HepG2 (cell line): ENCODE measurements around the gene ELN. TPM values are rescaled to one million over a fixed set of nuclear protein-coding genes. Genes with fewer than 3 reads are reported as not detected.

Experiments
- ATAC-seq: fragments of 200-7000 bp; cut with Tn5 transposase; 3 replicates; pipeline ENCODE4 v1.9.1; 2020; ENCODE audit warnings: mild to moderate bottlenecking, moderate library complexity
- BruUV-seq: library from RNA; stranded (reverse); fragments of 400-500 nt; replicated peaks from 2 replicates; lab custom pipeline; 2021; lab: Mats Ljungman, UMichigan
- CTCF ChIA-PET: fragments of 300-600 bp; formaldehyde crosslinking; extraction: SDS; loops from one replicate; lab custom pipeline; 2021; ENCODE audit warnings: low total read pairs, inconsistent platforms, low intra/inter-chr PET ratio; lab: Yijun Ruan, JAX
- POLR2A ChIA-PET: fragments of 350-600 bp; sonication (Branson Sonifier 250); formaldehyde crosslinking; loops from one replicate; lab custom pipeline; 2020; ENCODE audit warnings: antibody characterized with exemption, inconsistent platforms; lab: Yijun Ruan, JAX
- DNase-seq: peaks from one replicate; pipeline ENCODE4 v3.0.0-alpha.2; 2015; ENCODE audit warnings: low spot score
- FAIRE-seq: peaks from 3 replicates; lab custom pipeline; 2011; peaks lifted over from hg19 to GRCh38; lab: Jason Lieb, UNC
- H2AFZ ChIP-seq: one replicate; pipeline ENCODE4 v1.6.1; 2011; ENCODE audit warnings: low read length, inconsistent platforms
- H3K27ac ChIP-seq: fragments of 300-600 bp; 3 replicates; pipeline ENCODE4 v1.8.0; 2011; ENCODE audit warnings: mixed run types, mild to moderate bottlenecking, mixed read lengths, low read length, inconsistent platforms; ENCODE audit not compliant: insufficient read depth; ENCODE audit errors: extremely low read length
- H3K27me3 ChIP-seq, 2 experiments: fragments of 200-600 bp in 1 of 2; 2 replicates in 1 of 2; 3 replicates in 1 of 2; pipeline versions ENCODE4 v1.6.0 to v1.8.0; 2011; ENCODE audit warnings: low read length in 2 of 2, mild to moderate bottlenecking in 2 of 2, moderate library complexity in 2 of 2, inconsistent platforms in 1 of 2; ENCODE audit not compliant: insufficient read depth in 2 of 2, control insufficient read depth in 1 of 2
- H3K36me3 ChIP-seq, 2 experiments: fragments of 200-600 bp in 1 of 2; replicated peaks in 1 of 2; 2 replicates in 1 of 2; 3 replicates in 1 of 2; pipeline versions ENCODE4 v1.5.1 to v1.8.0; 2011; ENCODE audit warnings: low read length in 2 of 2, inconsistent platforms in 1 of 2; ENCODE audit not compliant: insufficient read depth in 2 of 2, control insufficient read depth in 1 of 2
- H3K4me1 ChIP-seq: 2 replicates; pipeline ENCODE4 v1.5.1; 2012; ENCODE audit warnings: low read length, inconsistent platforms; ENCODE audit not compliant: insufficient read depth
- H3K4me2 ChIP-seq: 2 replicates; pipeline ENCODE4 v1.6.0; 2011; ENCODE audit warnings: low read depth, low read length, inconsistent platforms
- H3K4me3 ChIP-seq, 3 experiments: fragments of 200-600 bp in 1 of 3; sonication (generic), shearing (Covaris generic) in 1 of 3; replicated peaks in 1 of 3; 2 replicates each; pipeline ENCODE4 v1.5.1; 2011 to 2016; ENCODE audit warnings: low read length in 3 of 3, inconsistent platforms in 2 of 3, low read depth in 2 of 3, mild to moderate bottlenecking in 2 of 3, control low read depth in 1 of 3, mixed read lengths in 1 of 3; ENCODE audit not compliant: insufficient read depth in 1 of 3
- H3K79me2 ChIP-seq: one replicate; pipeline ENCODE4 v1.6.1; 2011; ENCODE audit warnings: low read length, inconsistent platforms; ENCODE audit not compliant: insufficient read depth
- H3K9ac ChIP-seq: 2 replicates; pipeline ENCODE4 v1.6.0; 2011; ENCODE audit warnings: mild to moderate bottlenecking, low read depth, low read length, inconsistent platforms; ENCODE audit not compliant: insufficient read depth
- H3K9me3 ChIP-seq: 2 replicates; pipeline ENCODE4 v1.5.1; 2012; ENCODE audit warnings: mild to moderate bottlenecking, low read length
- H4K20me1 ChIP-seq: 2 replicates; pipeline ENCODE4 v1.6.0; 2011; ENCODE audit warnings: inconsistent platforms, mild to moderate bottlenecking, low read length, moderate library complexity; ENCODE audit not compliant: insufficient read depth
- CTCF ChIP-seq: sonication (generic); formaldehyde crosslinking; IDR thresholded peaks from 2 replicates; pipeline ENCODE4 v1.5.0; 2020; ENCODE audit warnings: mild to moderate bottlenecking, missing genetic modification reagents, moderate library complexity
- MED13 ChIP-seq: sonication (generic); formaldehyde crosslinking; IDR thresholded peaks from 2 replicates; pipeline ENCODE4 v1.5.0; 2020; ENCODE audit warnings: missing genetic modification reagents
- MEIS2 ChIP-seq: sonication (generic); formaldehyde crosslinking; IDR thresholded peaks from 2 replicates; pipeline ENCODE4 v1.9.0; 2021; ENCODE audit warnings: mild to moderate bottlenecking, missing genetic modification reagents
- NR2F6 ChIP-seq, 2 experiments: IDR thresholded peaks; 2 replicates each; pipeline ENCODE4 v1.6.1; 2016; ENCODE audit warnings: antibody characterized with exemption in 1 of 2, mild to moderate bottlenecking in 1 of 2
- PCBP1 ChIP-seq: fragments of 200-400 bp; formaldehyde crosslinking; IDR thresholded peaks from 2 replicates; pipeline ENCODE4 v1.6.1; 2017; ENCODE audit warnings: mild to moderate bottlenecking, low read depth, low read length, borderline replicate concordance
- RAD21 ChIP-seq: fragments of 450-650 bp; formaldehyde crosslinking; IDR thresholded peaks from 2 replicates; pipeline ENCODE4 v1.5.0; 2020; ENCODE audit warnings: mild to moderate bottlenecking
- RXRA ChIP-seq: sonication (generic); formaldehyde crosslinking; IDR thresholded peaks from 2 replicates; pipeline ENCODE4 v1.5.1; 2020; ENCODE audit warnings: missing genetic modification reagents
- SALL1 ChIP-seq: sonication (generic); formaldehyde crosslinking; IDR thresholded peaks from 2 replicates; pipeline ENCODE4 v1.8.0; 2022; ENCODE audit warnings: mild to moderate bottlenecking, missing genetic modification reagents
- SMC3 ChIP-seq: IDR thresholded peaks from 2 replicates; pipeline ENCODE4 v1.6.1; 2011; ENCODE audit warnings: low read length, improper control_type of control experiment
- STAG1 ChIP-seq: sonication (generic); formaldehyde crosslinking; IDR thresholded peaks from 2 replicates; pipeline ENCODE4 v1.4.0; 2020; ENCODE audit warnings: missing genetic modification reagents
- TRIM24 ChIP-seq: sonication (generic); formaldehyde crosslinking; IDR thresholded peaks from 2 replicates; pipeline ENCODE4 v1.8.0; 2022; ENCODE audit warnings: mild to moderate bottlenecking, missing genetic modification reagents
- XRCC5 ChIP-seq: fragments of 200-400 bp; formaldehyde crosslinking; optimal IDR thresholded peaks from 2 replicates; pipeline ENCODE3; 2017; ENCODE audit warnings: mild to moderate bottlenecking, low read length
- ZNF317 ChIP-seq: sonication (generic); formaldehyde crosslinking; IDR thresholded peaks from 2 replicates; pipeline ENCODE4 v1.5.0; 2020; ENCODE audit warnings: mild to moderate bottlenecking, missing genetic modification reagents
- ZNF331 ChIP-seq: sonication (generic); formaldehyde crosslinking; IDR thresholded peaks from 2 replicates; pipeline ENCODE4 v1.4.0; 2020; ENCODE audit warnings: missing genetic modification reagents
- ZNF343 ChIP-seq: sonication (generic); formaldehyde crosslinking; IDR thresholded peaks from 2 replicates; pipeline ENCODE4 v1.4.0; 2020; ENCODE audit warnings: mild to moderate bottlenecking, missing genetic modification reagents
- ZNF687 ChIP-seq: sonication (generic); formaldehyde crosslinking; IDR thresholded peaks from 2 replicates; pipeline ENCODE4 v1.5.1; 2020; ENCODE audit warnings: mild to moderate bottlenecking, missing genetic modification reagents, moderate library complexity
- ZNF772 ChIP-seq: sonication (generic); formaldehyde crosslinking; IDR thresholded peaks from 2 replicates; pipeline ENCODE4 v1.5.0; 2020; ENCODE audit warnings: mild to moderate bottlenecking, missing genetic modification reagents
- WGBS: methylation state at CpG from one replicate; pipeline ENCODE4 v1.1.6; 2017; ENCODE audit warnings: low lambda C conversion rate; 5-methylcytosine and 5-hydroxymethylcytosine counted together
- in situ Hi-C: cut with HindIII; loops from 2 replicates; pipeline ENCODE4 v1.10.0; 2017; ENCODE audit warnings: low pct_unique_long_range_greater_than_20kb; ENCODE audit not compliant: extremely low pct_ligation_motif_present
- intact Hi-C: fragments of 100-400 bp; cut with micrococcal nuclease; formaldehyde crosslinking; loops from one replicate; pipeline ENCODE4 v1.10.0; 2022; ENCODE audit not compliant: unreplicated experiment
- polyA plus RNA-seq, 8 experiments: library from polyadenylated mRNA; depleted of rRNA in 3 of 8; stranded (reverse) in 7 of 8; unstranded in 1 of 8; fragments of >200 nt; fragmentation: Illumina TruSeq in 4 of 8; extraction: Trizol in 4 of 8; gene quantifications; 2 replicates each; pipeline versions ENCODE4 v1.2.1 to v1.2.3, GENCODE V29; 2011 to 2016; ENCODE audit warnings: low read depth in 4 of 8, missing spikeins in 1 of 8, mixed read lengths in 1 of 8; ENCODE audit not compliant: insufficient read depth in 1 of 8
- total RNA-seq, 5 experiments: library from RNA; depleted of rRNA; stranded (reverse); fragments of >200 nt; fragmentation: Illumina TruSeq; extraction: Trizol; gene quantifications; 2 replicates each; pipeline ENCODE4 v1.2.3, GENCODE V29; 2016; ENCODE audit warnings: low read depth in 1 of 5
- TF ChIP-seq, protein P1 (sequence below): sonication (generic); IDR thresholded peaks from 2 replicates; pipeline ENCODE4 v1.6.1; 2016; ENCODE audit warnings: low read depth, borderline replicate concordance

Gene ELN
- total and polyA plus RNA-seq, 2 of the 13 experiments (the other 11 are each of a cell fraction or from before 2014, with no cell fraction given) = 0.15 to 0.37 TPM

DNA sequence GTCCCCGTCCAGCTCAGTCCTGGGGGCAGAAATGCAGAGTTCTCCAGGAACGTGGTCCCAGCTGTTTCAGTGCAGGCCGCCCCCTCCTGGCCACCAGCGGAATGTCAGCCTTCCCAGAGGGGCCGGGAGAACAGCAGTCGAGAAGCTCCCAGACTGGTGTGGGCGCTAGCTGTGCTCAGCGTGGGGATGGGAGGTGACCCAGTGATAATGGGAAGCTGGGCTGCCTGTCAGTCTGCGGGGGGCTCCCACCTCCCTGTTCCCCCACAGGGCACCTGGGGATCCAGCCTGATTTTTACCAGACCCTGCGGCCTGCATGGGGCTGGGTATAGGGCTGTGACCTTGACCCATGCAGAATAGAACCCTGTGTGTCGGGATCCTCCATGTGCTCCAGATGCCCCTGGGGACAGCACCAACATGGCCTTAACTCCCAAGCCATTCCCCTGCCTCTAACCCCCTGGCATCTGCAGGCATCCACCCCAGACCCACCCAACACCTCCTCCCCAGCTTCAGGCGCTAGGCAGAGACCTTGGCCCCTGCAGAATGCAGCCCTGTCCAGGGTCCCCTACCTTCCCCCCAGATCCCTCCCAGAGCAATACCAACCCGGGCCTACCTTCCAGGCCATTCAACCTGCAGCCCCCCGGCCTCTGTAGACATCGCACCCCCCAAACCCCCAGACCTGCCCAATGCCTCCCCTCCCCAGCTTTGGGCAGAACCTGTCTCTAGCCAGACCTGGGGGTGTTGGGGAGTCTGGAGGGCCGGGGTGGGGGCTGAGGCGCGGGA, 880 bp upstream of the ELN start:
- intact Hi-C loops = loop anchor here (1.0 kb wide), 1 partner anchor 161 kb away; no protein-coding TSS in a partner anchor
- ChIA-PET CTCF (interaction anchor here (1.5 kb wide), 1 partner anchor 161 kb away, joined by 12 read pairs; no protein-coding TSS in a partner anchor), POLR2A (no interaction called here)
- Histone ChIP-seq H3K36me3 (no peaks in the 10 kb centered on the region), H3K27me3 (peaks cover 16 to 59% of the 10 kb centered on the region in 2 experiments), H3K4me1 (peaks cover 17% of the 10 kb centered on the region), H3K9me3 (no peaks in the 10 kb centered on the region), H4K20me1 (no peaks in the 10 kb centered on the region), H3K4me3 (no peak overlapping the region), H3K4me2 (no peak overlapping the region), H2AFZ (no peak overlapping the region), H3K27ac (no peak overlapping the region), H3K79me2 (no peaks in the 10 kb centered on the region), H3K9ac (no peak overlapping the region)
- 21% methylated on average over 6 of the region's 18 CpGs for whole genome bisulfite sequencing
- DNase-seq (peak; percentile 24), ATAC-seq (peak; percentile 84), FAIRE-seq (peak; percentile 26)
- no TSS peak for BruUV-seq
- in situ Hi-C loops = no loop called here
- TF ChIP-seq ZNF772 (CRISPR knock-in tag) = 0 out of 2 replicates have a peak, but pooled peaks have one; percentile 33
- TF ChIP-seq ZNF331 (CRISPR knock-in tag) = no peak
- TF ChIP-seq PCBP1 = peak; percentile 26; the same call in 1 of the 2 replicates
- no peak for TF ChIP-seq ZNF343 (CRISPR knock-in tag)
- TF ChIP-seq MEIS2 = 0 out of 2 replicates have a peak, but pooled peaks have one; percentile 29
- 0 out of 2 replicates have a peak, but pooled peaks have one; percentile 51 for TF ChIP-seq ZNF317 (CRISPR knock-in tag)
- peak; percentile 69 for TF ChIP-seq STAG1 (CRISPR knock-in tag)
- peak; percentile 15; the same call in 1 of the 2 replicates for TF ChIP-seq RXRA (CRISPR knock-in tag)
- TF ChIP-seq NR2F6 (IDR thresholded peaks at IDR 0.05) = no peak
- TF ChIP-seq NR2F6 (CRISPR knock-in tag; IDR thresholded peaks at IDR 0.05) = peak; percentile 20; the same call in 1 of the 2 replicates
- TF ChIP-seq XRCC5 = peak; percentile 90
- TF ChIP-seq, protein P1, sequence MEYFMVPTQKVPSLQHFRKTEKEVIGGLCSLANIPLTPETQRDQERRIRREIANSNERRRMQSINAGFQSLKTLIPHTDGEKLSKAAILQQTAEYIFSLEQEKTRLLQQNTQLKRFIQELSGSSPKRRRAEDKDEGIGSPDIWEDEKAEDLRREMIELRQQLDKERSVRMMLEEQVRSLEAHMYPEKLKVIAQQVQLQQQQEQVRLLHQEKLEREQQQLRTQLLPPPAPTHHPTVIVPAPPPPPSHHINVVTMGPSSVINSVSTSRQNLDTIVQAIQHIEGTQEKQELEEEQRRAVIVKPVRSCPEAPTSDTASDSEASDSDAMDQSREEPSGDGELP = peak; percentile 79; the same call in 1 of the 2 replicates
- TF ChIP-seq SALL1 (CRISPR knock-in tag) = peak; percentile 19; the same call in 1 of the 2 replicates
- peak; percentile 63; the same call in 1 of the 2 replicates for TF ChIP-seq RAD21
- 0 out of 2 replicates have a peak, but pooled peaks have one; percentile 28 for TF ChIP-seq ZNF687 (CRISPR knock-in tag)
- TF ChIP-seq MED13 = 0 out of 2 replicates have a peak, but pooled peaks have one; percentile 32
- peak; percentile 90 for TF ChIP-seq CTCF (CRISPR knock-in tag)
- no peak for TF ChIP-seq TRIM24
- peak; percentile 34; the same call in 1 of the 2 replicates for TF ChIP-seq SMC3
